NOMO-1 treated with dmso at 0.1 percent for 144 hours (cell line): ENCODE data around the gene LYPD6.
A peak's percentile ranks its signal among the peaks of the same experiment; 100 is the strongest.
"Not testable (repeated sequence)": the region's sequence is repeated elsewhere in the genome, so short reads cannot be mapped to it uniquely, and the experiment has no call there.

Experiments used
- DNase-seq: peaks from one replicate; lab custom pipeline; 2025; ENCODE audit not compliant: unreplicated experiment; lab: John Stamatoyannopoulos, UW

Gene LYPD6

GRCh38 chr2:149330127-149331022 lies at the start of gene LYPD6:
Gene LYPD6, plus strand, starts transcription at chr2:149330587. Its CDS starts 107,122 bp downstream, at chr2:149437709.
- DNase-seq, result peak; percentile 59

GRCh38 chr2:149281441-149281840 lies 48.9 kb upstream of the LYPD6 start:
- DNase-seq, result no peak

- no peak for DNase-seq
Observed at GRCh38 chr2:149290662-149291061, 39.7 kb upstream of the LYPD6 start.

GRCh38 chr2:149291881-149292280 lies 38.5 kb upstream of the LYPD6 start:
- DNase-seq, result no peak

GRCh38 chr2:149296031-149296430 lies 34.4 kb upstream of the LYPD6 start:
- DNase-seq, result no peak

GRCh38 chr2:149307014-149307413 lies 23.4 kb upstream of the LYPD6 start:
- DNase-seq, result no peak

GRCh38 chr2:149310349-149310748 lies 20.0 kb upstream of the LYPD6 start:
- DNase-seq, result no peak

- DNase-seq, result no peak
Observed at GRCh38 chr2:149312039-149312438, 18.3 kb upstream of the LYPD6 start.

- peak; percentile 17 for DNase-seq
Observed at GRCh38 chr2:149313512-149313972, 16.8 kb upstream of the LYPD6 start.

GRCh38 chr2:149314687-149315086 lies 15.7 kb upstream of the LYPD6 start:
- no peak for DNase-seq

GRCh38 chr2:149315461-149315860 lies 14.9 kb upstream of the LYPD6 start:
- DNase-seq, result no peak

- DNase-seq, result not testable (repeated sequence)
Observed at GRCh38 chr2:149318566-149318965, 11.8 kb upstream of the LYPD6 start.

GRCh38 chr2:149320362-149320761 lies 10.0 kb upstream of the LYPD6 start:
- no peak for DNase-seq

GRCh38 chr2:149329068-149329467 lies 1.3 kb upstream of the LYPD6 start:
- DNase-seq, result peak; percentile 44

GRCh38 chr2:149329489-149330126 lies 779 bp upstream of the LYPD6 start:
- DNase-seq, result peak; percentile 56

GRCh38 chr2:149331023-149331400 lies 625 bp downstream of the LYPD6 start:
- DNase-seq, result no peak

GRCh38 chr2:149332364-149332763 lies 2.0 kb downstream of the LYPD6 start:
- no peak for DNase-seq

GRCh38 chr2:149333636-149334035 lies 3.2 kb downstream of the LYPD6 start:
- DNase-seq, result no peak

- no peak for DNase-seq
Observed at GRCh38 chr2:149334156-149334555, 3.8 kb downstream of the LYPD6 start.

- no peak for DNase-seq
Observed at GRCh38 chr2:149339324-149339723, 8.9 kb downstream of the LYPD6 start.

GRCh38 chr2:149342509-149342908 lies 12.1 kb downstream of the LYPD6 start:
- no peak for DNase-seq

GRCh38 chr2:149344105-149344504 lies 13.7 kb downstream of the LYPD6 start:
- DNase-seq, result no peak
